GM19468 (cell line): Measurements from ENCODE around the gene CAT.

Experiments used
- ATAC-seq: cut with Tn5 transposase; IDR thresholded peaks from one replicate; pipeline ENCODE4 v1.9.1; 2021; ENCODE audit warnings: mild to moderate bottlenecking, moderate library complexity, moderate number of reproducible peaks; ENCODE audit not compliant: unreplicated experiment; ENCODE audit errors: extremely low read depth

The CAT gene

DNA sequence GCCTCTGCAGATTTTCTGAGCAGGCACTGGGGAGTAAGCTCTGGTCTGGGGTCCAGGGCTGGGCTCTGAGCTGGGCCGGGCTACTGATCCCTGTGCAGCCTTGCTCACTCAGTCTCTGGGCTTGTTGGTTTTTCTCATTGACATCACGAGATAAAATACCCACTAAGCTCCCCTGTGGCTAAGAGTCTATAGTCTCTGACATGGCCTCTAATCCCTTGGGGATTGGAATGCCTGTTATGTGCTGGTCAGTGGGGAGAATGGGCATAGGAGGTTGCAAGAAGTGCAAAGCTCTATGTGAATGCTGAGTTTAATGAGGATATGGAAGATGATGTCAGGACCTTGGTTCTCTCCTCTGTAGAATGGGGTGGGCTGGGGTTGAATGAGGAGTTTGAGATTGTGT, 51.6 kb downstream of the CAT start:
- no peak for ATAC-seq

DNA sequence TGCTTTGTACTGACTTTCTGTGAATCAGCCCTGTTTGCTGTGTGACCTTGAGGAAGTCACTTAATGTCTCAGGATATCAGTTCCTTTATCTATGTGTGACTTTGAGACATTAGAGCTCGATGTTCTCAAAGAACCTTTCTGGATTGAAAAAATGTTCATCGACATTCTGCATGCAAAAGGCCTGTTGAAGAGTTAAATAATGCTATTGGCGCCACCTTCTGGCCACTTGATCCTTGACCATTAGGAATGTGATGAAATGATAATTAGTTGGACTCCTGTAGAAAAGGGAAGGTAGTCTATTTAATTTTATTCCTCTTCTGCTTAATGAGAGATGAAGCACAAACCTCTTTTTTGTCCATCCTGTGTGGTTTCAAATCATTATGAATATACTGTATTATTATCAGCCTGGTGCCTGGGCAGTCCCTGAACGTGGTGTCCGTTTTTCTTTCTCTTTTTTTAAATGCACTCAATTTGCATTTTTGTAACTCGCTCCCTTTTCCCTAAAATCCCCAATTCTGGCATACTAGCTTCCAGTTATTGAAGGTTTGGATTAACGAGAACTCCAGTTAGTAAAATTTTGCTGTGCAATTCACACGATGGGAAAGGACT, 54.2 kb downstream of the CAT start:
- ATAC-seq, result no peak

DNA sequence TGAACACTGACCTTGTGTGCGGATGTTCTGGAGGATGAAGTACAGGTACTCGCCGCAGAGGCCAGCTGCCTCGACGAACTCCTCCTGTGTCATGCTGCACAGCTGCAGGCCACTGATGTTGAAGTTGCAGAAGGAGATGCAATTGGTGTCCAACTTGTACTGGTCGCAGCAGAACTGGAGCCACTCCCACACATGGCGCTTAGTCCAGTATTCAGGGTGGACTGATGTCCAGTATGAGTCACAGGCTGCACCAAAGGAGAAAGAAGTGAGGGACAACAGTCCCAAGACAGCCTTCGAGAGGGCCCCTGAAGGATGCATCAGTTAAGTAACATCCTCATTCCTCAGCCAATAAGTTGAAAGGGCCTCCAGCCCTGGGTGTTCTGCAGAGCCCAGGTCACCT, 54.7 kb downstream of the CAT start:
- no peak for ATAC-seq

DNA sequence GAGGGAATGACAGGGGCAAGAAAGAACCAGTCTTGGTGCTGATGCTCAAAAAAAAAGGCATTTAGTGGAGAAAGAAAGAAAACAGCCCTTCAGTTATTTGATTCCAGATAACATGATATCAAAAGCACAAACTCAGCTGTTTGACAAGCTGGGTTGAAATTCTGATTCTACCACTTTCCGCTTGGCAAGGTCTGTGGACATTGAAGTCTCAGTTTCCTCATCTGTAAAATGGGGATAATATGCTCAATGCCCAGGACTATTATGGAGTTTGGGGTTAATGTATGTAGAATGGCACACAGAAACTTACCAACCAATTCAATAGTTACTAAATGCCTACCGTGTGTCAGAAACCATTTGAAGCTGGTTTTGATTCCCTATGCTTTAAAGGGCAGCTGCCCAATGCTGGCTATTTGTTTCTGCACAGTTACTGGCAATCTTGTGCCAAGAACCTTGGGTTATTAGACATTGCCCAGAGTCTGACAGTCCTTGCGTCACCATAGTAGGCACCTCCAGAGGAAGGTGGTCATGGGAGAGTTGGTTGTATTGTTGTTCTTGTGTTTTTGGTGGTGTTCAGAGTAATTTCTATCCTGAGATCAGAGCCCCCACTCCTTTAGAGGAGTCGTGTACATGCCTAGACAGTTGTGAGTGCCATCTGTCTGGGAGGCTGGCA, 55.3 kb downstream of the CAT start:
- no peak for ATAC-seq

DNA sequence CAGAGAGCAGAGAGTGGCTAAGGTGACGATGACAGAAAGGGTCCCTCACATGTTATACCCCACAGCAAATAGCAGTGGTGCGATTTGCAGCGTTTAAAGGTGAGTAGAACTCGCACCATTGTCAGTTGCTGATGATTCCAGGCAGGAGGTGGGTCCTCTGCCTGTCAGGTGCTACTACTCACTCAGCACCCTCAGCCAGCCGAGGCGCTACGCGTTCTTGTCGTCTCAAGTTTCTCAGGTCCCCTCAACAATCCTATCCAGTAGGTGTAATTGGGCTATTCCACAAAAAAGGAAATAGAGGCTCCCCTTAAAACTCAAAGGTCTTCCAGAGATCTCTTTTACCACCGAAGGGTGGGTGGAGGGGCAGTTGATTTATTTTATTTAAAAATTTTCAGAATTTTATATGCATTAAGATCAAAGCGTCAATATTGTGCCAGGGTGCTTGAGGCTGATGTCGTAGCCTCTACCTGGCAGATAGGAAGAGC, 56.5 kb downstream of the CAT start:
- ATAC-seq, result no peak

DNA sequence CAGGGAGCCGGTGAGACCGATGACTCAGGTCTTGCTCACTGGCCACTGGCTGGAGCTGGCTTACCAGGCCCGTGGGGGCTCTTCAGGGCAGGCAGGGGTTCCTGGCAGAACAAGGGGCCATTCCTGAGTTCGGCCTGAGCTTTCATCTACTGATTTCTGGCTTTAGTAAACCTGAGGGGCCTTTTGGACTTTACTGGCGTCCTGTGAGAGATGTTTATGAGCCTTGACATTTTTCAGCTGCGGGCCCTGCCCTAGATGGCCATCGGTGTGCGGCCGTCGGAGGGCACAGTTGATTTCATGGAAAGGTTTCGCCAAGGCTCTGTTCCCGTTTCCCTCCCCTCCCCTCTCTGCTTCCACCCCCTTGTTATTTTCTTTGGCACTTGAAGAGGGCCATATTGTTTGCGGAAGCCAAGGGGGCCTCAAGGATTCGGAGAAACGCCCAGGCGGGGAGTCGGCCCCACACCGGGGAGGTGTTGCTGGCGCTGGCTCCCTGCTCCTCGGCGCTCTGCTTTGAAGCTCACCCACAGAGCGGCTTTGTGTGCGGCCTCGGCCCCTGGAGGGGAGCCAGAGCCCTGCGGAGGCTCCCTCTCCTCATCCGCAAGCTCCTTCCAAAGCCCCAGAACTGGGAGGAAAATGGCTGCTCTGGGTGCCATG, 57.1 kb downstream of the CAT start:
- ATAC-seq, result no peak

DNA sequence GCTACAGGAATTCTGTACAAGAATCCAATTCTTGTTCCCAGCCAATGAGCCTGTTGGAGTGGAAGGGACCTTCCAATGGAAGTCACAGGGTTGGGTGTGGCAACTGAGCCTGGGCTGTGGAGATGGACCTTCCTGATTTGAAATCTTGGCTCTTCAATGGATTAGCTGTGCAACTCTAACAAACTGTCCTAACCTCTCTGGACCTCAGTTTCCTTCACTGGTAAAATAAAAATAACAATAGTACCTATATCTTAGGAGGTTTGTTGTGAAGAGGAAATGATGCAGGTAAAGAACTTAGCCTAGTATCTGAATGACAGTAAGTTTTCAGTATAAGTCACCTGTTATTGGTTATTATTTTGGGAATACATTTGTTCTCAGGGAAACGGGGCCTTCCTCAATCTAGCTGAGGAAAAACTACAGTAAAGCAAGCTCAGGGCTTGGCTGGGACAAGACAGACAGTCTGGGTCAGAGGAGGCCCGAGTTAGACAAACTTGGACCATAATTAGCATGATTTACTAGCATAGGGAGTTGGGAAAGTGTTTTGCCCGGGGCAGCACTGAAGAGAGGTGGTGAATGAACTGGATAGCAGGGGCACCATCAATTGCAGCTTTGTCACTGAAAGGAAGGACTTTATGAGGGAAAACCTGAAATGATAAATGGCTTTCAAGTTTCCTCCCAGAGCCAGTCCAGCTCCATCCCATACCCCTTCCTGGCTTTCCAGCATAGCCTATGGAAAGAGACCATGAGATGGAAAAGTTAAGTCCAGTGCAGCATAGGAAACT, 61.2 kb downstream of the CAT start:
- ATAC-seq, result no peak

DNA sequence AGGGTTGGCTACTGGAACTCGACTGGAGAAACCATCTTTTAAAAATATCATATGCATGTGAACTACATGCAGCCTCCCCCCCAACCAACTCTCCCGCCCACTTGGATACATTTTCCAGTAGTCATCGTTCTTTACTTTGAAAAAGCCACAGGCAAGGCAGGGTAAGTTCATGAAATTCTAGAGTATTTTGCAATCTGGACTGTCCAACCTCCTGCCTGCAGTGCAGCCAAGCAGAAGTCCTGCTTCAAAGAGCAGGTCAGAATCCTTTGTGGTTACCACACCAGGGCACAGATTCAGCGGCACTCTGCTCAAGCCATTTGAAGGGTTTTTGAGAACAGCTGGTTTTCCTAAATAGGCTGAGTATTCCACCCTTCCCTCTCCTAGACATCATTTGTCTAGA, 62.8 kb downstream of the CAT start:
- ATAC-seq, result no peak

DNA sequence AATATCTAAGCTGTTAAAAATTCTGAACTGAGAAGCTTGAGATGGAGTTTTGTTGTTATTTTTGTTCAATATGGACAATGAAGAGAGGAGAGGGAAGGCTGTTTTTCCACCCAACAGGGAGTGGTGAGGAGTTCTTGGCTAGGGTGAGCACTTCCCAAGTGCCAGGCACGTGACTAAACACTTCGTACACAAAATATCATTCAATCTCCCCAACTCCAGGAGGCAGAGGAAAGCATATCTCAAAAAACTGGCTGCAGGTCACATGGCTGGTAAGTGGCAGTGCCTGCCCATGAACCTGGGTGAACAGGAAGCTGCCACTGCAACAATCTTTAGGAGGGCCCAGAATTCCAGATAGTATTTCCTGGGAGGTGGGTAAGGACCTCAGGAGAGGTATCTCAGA, 63.2 kb downstream of the CAT start:
- no peak for ATAC-seq

DNA sequence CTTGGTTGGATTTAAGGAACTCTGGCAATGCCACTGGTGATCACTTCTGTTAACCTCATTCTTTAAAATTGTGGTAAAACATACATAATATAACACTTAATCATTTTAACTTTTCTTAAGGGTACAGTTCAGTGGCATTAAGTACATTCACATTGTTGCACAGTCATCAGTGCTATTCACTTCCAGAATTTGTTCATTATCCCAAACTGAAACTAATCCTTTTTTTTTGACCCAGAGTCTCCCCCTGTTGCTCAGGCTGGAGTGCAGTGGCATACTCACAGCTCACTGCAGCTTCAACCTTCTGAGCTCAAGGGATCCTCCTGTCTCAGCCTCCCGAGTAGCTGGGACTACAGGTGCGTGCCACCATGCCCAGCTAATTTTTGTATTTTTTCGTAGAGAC, 64.2 kb downstream of the CAT start:
- ATAC-seq, result no peak

DNA sequence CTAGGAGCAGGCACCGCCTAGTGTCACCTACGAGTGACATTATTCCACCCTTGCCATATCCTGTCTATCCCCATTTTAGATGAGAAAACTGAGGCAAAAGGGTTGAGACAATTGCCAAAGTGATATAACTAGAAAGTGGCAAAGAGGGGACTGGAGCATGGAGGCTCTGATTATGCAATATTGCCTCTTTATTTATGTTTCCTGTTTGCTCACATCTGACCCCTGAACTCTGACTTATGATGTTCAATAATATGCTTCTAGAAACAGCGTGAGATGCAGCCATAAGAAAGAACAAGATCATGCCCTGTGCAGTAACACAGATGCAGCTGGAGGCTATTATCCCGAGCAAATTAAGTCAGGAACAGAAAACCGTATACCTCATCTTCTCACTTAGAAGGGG, 67.1 kb downstream of the CAT start:
- ATAC-seq, result no peak

DNA sequence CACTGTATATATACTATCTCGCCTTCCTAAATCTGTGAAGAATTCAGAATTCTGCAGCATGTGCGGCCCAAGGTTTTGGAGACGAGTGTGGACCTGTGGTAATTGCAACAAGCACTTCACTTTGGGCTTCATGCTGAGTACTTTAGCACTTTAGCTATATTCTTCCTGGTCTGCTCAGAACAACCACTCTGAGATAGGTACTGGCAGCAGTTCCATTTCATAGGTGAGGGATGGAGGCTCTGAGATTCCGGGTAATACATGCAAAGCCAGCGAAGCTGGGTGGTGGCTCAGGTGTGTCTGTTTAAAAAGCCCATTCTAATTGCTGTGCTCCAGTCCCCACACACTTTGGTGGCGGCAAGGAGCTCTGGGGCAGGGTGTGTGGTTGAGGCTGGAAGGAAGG, 68.4 kb downstream of the CAT start:
- ATAC-seq, result no peak

DNA sequence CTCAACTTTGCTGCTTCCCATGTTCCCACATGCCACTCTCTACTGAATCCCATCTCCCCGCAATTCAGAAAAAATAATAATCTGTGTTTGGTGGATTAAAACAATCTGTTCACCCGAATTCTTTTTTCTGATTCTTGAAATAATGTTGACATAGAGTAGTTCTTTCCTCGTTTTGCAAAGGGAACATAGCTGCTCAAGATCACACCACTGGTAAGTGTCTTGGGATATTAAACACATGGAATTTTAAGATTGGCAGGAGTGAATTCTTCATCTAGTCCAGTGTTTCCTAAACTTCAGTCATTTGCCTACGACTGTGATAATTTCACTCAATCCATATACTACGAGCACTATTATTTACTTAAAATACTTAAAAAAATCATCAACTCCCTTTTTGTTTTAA, 68.9 kb downstream of the CAT start:
- no peak for ATAC-seq

DNA sequence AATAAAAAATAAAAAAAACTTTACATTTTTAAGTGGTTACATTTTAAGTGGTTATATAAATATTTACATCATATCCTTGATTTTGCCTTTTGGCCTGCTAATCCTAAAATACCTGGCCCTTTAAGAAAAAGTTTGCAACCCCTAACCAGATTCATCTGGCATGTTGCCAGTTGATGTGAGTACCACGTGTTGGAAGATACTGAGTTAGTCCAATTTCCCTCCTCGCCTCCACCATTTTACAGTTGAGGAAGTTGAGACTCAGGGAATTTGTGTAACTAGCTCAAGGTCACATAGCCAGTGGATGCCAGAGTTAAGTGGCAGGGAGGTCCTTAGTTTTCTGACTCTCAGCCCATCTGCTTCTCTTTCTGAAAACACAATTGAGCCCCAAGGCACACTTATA, 69.8 kb downstream of the CAT start:
- ATAC-seq, result no peak

DNA sequence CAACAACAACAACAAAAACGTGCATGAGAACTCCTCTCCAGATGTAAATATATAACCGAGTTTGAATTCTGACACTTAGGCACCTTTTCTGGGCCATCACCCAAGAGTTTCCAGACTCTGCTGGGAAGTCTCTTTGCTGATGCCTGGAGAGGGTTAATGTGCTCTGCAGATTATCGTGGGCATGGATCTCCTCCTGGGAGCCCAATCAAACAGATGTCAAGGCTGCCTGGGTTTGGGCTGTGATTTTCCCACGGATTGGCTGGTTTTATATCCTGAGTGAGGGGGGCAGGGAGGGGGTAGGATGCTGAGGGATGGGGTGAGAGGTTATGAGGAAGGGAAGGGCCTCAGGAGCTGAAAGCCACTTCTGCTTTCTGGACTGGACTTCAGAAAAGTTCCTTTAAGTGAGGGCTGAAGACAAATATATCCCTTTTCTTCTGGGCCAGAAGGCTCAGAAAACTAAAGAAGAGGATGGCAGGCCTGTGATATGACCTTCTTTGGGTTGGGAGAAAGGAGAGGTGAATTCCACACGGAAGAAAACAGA, 70.7 kb downstream of the CAT start:
- no peak for ATAC-seq

DNA sequence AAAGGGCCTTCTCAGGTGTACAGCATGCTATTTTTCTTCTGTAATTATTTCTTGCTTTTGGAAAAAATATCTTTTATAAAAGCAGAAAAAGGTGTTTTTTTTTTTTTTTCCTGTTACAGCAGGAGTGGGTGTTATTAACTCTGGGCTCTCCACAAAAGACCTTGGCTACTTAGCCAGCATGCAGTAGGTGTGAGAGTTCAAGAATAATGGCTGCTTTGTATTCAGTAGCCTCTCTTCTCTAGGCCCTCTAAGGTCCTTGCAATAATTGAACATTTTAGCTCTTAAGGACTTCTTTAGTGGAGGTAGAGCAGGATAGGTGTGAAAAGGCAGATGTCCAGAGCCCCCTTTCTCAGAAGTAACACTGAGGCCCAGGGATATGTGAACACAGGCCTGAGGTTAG, 71.5 kb downstream of the CAT start:
- no peak for ATAC-seq

DNA sequence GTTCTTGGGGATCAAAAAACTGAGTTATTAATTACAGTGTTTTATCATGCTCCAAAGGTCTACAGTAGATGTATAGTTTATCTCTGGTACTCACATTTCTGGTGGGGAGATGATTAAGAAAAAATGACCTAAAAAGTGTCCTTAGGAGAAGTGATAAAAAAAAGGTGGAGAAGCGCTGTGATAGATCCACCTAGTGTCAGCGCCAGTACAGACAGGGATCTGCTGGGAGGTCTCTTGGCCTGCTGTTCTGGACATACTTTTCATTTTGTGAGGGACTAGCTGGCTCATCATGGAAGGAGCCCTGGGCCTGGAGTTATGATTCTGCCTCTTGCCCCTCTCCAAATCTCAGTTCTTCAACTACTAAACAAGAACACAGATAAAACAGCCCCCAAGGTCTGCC, 71.9 kb downstream of the CAT start:
- ATAC-seq, result no peak

DNA sequence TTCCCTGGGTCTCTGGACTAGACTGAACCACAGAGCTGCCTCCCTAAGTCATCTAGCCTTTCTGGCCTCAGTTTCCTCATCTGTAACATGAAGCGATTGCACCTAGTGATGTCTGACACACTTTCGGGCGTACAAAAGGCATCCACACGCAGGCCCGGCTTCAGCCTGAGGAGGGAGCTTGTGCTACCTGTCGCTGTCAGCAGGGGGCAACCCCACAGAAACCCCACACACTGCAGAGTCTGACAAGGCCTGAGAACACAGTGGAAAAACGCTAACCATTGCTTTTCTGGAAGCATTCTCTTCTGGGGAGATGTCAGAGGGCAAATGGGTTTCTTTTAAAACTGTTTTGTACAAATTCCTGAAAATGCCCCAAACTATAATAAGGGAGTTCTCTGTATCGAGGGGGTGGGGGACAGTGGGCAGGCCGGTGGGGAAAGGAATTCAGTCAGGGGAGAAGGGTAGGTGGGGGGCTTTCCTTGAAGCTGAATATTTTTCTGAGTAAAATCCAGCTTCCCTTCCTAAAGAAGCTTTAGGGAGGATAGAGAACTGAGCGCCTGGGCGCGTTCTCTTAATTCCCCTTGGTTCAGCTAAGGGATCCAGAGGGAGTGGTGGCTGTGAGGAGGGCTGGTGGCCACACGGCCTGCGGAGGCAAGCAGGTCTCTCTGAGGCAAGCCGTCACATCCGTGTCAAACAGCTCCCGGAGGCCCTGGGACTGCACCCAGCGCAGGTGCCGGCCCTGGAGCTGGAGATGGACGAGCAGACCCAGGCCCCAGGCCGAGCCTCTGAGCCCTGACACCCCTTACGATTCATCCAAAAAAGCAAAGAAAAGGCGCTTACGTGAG, 74.3 kb downstream of the CAT start:
- no peak for ATAC-seq

DNA sequence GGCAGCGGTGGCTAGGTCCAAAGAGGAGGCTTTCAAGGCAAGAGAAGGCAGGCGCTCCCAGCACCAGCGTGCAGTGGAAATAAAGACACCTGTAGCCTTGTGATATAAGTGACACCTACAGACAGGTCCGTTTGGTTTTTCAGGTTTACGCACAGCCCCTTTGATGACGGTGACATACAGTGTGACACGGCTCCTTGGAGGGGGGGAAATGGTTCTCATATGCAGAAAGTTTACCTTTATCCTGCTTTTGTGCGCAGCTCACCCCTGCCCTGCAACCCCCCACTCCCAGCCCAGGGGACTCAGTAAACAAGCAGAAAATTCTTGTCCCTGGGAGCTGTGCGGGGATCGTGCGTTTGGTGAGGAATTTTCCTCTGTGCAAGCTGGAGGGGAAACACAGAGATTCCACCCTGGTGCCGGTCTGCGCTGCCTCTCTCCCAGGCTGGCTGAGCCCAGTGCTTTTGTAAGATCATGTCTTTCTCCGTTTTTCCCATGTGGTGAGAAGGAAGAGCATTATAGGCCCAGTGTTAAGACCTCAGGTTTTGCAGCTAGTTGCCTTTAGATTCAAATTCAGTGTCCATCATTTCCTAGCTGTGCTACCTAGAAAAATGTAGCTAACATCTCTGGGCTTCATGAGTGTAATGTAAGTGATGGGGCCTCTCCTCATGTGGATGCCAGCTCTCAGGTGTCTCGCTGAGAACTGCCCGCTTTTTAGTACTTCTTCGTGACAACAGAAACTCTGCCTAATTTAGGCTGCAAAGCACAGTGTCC, 75.1 kb downstream of the CAT start, which contains the start of gene ELF5:
Gene ELF5 (minus strand): TSS at position 113 of the 768 bp plus-strand sequence. CDS start 8,045 bp downstream, outside the sequence.
- no peak for ATAC-seq
